Measurements from ENCODE around the gene CELA1. TPM values are rescaled to one million over a fixed set of nuclear protein-coding genes. Genes with fewer than 3 reads are reported as not detected.

CELA1 gene
- total RNA-seq, 1 experiment from 2014 or later, result not detected

DNA sequence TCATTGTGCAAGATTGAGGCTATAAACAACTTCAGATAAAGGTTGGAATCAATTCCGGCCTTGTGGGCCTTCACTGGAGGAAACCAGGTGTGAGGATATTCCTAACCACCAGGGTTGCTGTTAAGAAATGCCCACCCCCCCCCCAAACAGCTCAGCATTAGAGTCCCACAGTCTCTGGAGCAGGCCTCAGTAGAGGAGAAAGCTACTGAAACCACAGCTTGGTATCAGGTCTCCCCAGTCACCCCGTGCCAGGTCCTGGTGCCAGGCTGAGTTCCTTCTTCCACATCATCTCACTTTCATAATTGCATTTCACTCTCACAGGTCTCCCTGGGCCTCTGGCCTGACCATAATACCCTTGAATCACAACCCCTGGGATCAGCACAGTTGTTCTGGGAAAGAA is 32.3 kb upstream of the CELA1 start (continued):
- TF ChIP-seq EGR1 (IDR thresholded peaks at IDR 0.05; ENCODE audit: low read depth) (no peak), CEBPB (IDR thresholded peaks at IDR 0.05; ENCODE audit: low read depth) (no peak), FOSL1 (IDR thresholded peaks at IDR 0.05; ENCODE audit: low read depth) (no peak), EZH2phosphoT487 (IDR thresholded peaks at IDR 0.05; ENCODE audit: borderline replicate concordance) (no peak), YY1 (IDR thresholded peaks at IDR 0.05; ENCODE audit: extremely low read depth, insufficient replicate concordance, low read depth, low read length) (no peak), POLR2A (IDR thresholded peaks at IDR 0.05; ENCODE audit: borderline replicate concordance, extremely low read depth, insufficient read depth, insufficient read length) (no peak)

DNA sequence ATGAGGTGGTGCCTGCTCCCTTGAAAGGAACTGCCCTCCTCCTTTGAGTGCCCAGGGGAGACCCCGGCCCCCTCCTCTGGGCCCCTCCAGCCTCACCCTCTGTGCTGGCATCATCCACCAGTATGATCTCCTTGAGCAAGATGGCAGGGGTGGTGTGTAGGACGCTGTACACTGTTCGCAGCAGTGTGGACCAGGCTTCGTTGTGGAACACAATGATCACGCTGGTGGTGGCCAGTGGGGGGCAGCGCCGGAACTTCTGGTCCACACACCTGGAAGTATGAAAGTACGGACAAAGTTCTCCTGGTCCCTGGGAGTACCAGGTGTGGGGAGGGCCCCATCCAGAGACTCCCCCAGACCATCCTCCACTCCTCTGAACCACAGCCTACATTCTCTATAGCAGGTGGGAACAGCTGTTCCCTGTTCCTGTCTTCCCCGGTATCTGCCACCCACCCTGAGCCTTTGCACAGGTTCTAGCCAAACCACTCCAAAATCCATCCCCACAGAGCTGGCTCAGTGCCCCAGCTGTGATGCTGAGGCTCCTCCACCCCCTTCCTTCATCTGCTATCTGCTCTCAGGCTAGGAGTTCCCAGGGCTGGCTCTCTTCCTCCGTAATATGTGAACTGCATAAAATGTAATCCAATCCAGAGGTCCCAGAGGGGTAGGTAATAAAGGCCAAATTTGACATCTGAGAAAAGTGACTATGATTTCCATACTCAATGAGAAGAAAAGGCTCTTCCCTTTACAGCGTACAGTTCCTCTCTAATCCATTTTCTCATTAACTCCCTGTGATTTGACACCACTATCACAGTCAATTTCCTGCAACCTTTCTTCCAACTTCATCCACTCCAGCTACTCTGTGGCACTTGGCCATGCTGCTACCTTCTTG is 30.9 kb upstream of the CELA1 start:
- ATAC-seq (no peak), DNase-seq (ENCODE audit: low read depth, low spot score) (no peak)
- H3K27ac ChIP-seq (ENCODE audit: low read depth, low read length), result no peak overlapping the region
- H3K4me3 ChIP-seq (replicated peaks in 1 of 2; ENCODE audit: low read depth in 1 of 2, low read length in 2 of 2), result no peak overlapping the region
- ChIA-PET POLR2A (no interaction called here), CTCF (interaction anchor here (0.5 kb wide), 1 partner anchor 215 kb away, joined by 3 read pairs; no protein-coding TSS in a partner anchor), RAD21 (ENCODE audit: low non-redundant PET in 1 of 2, low total read pairs in 2 of 2, uncharacterized antibody in 2 of 2, unreplicated experiment in 2 of 2) (no interaction called here)
- no peak overlapping the region for H3K9ac ChIP-seq (ENCODE audit: low read length)
- BruUV-seq (replicated peaks), result no TSS peak
- H3K9me2 ChIP-seq (ENCODE audit: insufficient read depth), result no peaks in the 10 kb centered on the region
- H2AFZ ChIP-seq (ENCODE audit: low read depth, low read length, poor library complexity, severe bottlenecking), result no peak overlapping the region
- no peaks in the 10 kb centered on the region for H3K79me2 ChIP-seq (ENCODE audit: insufficient read depth, low read length)
- no peaks in the 10 kb centered on the region for H3K27me3 ChIP-seq (ENCODE audit: insufficient read depth, low read length)
- TF ChIP-seq, protein P1, sequence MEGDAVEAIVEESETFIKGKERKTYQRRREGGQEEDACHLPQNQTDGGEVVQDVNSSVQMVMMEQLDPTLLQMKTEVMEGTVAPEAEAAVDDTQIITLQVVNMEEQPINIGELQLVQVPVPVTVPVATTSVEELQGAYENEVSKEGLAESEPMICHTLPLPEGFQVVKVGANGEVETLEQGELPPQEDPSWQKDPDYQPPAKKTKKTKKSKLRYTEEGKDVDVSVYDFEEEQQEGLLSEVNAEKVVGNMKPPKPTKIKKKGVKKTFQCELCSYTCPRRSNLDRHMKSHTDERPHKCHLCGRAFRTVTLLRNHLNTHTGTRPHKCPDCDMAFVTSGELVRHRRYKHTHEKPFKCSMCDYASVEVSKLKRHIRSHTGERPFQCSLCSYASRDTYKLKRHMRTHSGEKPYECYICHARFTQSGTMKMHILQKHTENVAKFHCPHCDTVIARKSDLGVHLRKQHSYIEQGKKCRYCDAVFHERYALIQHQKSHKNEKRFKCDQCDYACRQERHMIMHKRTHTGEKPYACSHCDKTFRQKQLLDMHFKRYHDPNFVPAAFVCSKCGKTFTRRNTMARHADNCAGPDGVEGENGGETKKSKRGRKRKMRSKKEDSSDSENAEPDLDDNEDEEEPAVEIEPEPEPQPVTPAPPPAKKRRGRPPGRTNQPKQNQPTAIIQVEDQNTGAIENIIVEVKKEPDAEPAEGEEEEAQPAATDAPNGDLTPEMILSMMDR (IDR thresholded peaks at IDR 0.05 in 2 of 3, conservative IDR thresholded peaks at IDR 0.05 in 1 of 3; ENCODE audit: borderline replicate concordance in 1 of 3, insufficient read depth in 1 of 3, low read depth in 2 of 3, low read length in 2 of 3), result peak in 2 of 3 experiments; percentile 20 to 27; a peak in 3 of 6 replicates
- TF ChIP-seq ZFX (IDR thresholded peaks at IDR 0.05) (no peak), ZNF274 (IDR thresholded peaks at IDR 0.05; ENCODE audit: low read depth, low read length) (no peak)
- H3K4me2 ChIP-seq (ENCODE audit: low read length), result no peak overlapping the region
- H4K20me1 ChIP-seq (ENCODE audit: insufficient read depth), result no peaks in the 10 kb centered on the region
- intact Hi-C loops (cut with micrococcal nuclease), result no loop called here
- peaks cover 2 to 7% of the 10 kb centered on the region in 2 experiments; a peak in 2 of 4 replicates for H3K36me3 ChIP-seq (ENCODE audit: control insufficient read depth in 1 of 2, insufficient read depth in 2 of 2, low read length in 2 of 2)
- no peaks in the 10 kb centered on the region for H3K9me3 ChIP-seq (ENCODE audit: control insufficient read depth in 1 of 2, insufficient read depth in 1 of 2, low read depth in 1 of 2, low read length in 2 of 2)
- H3K4me1 ChIP-seq (ENCODE audit: control insufficient read depth in 1 of 2, insufficient read depth in 2 of 2, low read length in 2 of 2), result peaks cover 1 to 2% of the 10 kb centered on the region in 2 experiments; a peak in 2 of 4 replicates
